ENCODE data around the gene TROAP.

The TROAP gene

GRCh38 chr12:49335955-49336644 is 13.0 kb downstream of the TROAP start:
- TF ChIP-seq CTCF (conservative IDR thresholded peaks at IDR 0.05; ENCODE audit: low read depth, low read length), result no peak

GRCh38 chr12:49336645-49337584 is 13.9 kb downstream of the TROAP start, which contains the start of gene C1QL4:
Gene C1QL4, minus strand, starts transcription at chr12:49337188. Its CDS starts 711 bp downstream, at chr12:49336477.
- H3K4me3 ChIP-seq (ENCODE audit: low read depth, low read length), result peak within 1 kb of the TSS; percentile 43
- TF ChIP-seq CTCF (conservative IDR thresholded peaks at IDR 0.05; ENCODE audit: low read depth, low read length), result peak; percentile 78
- DNase-seq (ENCODE audit: low read depth), result peak; percentile 64

More at GRCh38 chr12:49335955-49336644, 13.0 kb downstream of the TROAP start:
- no peak for DNase-seq (ENCODE audit: low read depth)
- no peak overlapping the region for H3K4me3 ChIP-seq (ENCODE audit: low read depth, low read length)

- H3K4me3 ChIP-seq (ENCODE audit: low read depth, low read length), result no peak overlapping the region
- no peak for TF ChIP-seq CTCF (conservative IDR thresholded peaks at IDR 0.05; ENCODE audit: low read depth, low read length)
- DNase-seq (ENCODE audit: low read depth), result no peak
Observed at GRCh38 chr12:49338830-49339463, 15.9 kb downstream of the TROAP start.

GRCh38 chr12:49339464-49339861 is 16.4 kb downstream of the TROAP start:
- no peak overlapping the region for H3K4me3 ChIP-seq (ENCODE audit: low read depth, low read length)
- no peak for TF ChIP-seq CTCF (conservative IDR thresholded peaks at IDR 0.05; ENCODE audit: low read depth, low read length)
- DNase-seq (ENCODE audit: low read depth), result no peak

GRCh38 chr12:49340095-49340870 is 17.2 kb downstream of the TROAP start:
- no peak for DNase-seq (ENCODE audit: low read depth)
- no peak for TF ChIP-seq CTCF (conservative IDR thresholded peaks at IDR 0.05; ENCODE audit: low read depth, low read length)
- no peak overlapping the region for H3K4me3 ChIP-seq (ENCODE audit: low read depth, low read length)

Measured in choroid plexus epithelial cell (primary cell).